ENCODE results near the gene S1PR5.

The S1PR5 gene

GRCh38 chr19:10467104-10467706, 50.0 kb downstream of the S1PR5 start:
- DNase-seq (ENCODE audit: low read depth) = no peak

DNA sequence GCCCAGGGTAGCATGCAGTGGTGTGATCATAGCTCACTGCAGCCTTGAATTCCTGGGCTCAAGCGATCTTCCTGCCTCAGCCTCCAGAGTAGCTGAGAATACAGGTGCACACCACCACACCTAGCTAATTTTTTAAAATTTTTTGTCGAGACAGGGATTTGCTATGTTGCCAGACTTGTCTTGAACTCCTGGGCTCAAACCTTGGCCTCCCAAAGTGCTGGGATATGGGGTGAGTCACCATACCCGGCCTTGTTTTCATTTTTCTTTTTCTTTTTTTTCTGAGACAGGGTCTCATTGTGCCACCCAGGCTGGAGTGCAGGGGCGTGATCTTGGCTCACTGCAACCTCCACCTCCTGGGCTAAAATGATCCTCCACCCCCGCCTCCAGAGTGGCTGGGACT, 52.8 kb downstream of the S1PR5 start:
- no peak for DNase-seq (ENCODE audit: low read depth)
